SK-N-SH treated with all-trans-retinoic acid at 6 μM for 48 hours (cell line): ENCODE results near the gene DEDD.

ENCODE experiments used
- ATAC-seq: fragments of 200-7000 bp; cut with Tn5 transposase; 3 replicates; pipeline ENCODE4 v1.9.1; 2020; ENCODE audit warnings: mild to moderate bottlenecking, moderate library complexity
- ARNTL ChIP-seq: fragments of 450-650 bp; formaldehyde crosslinking; IDR thresholded peaks from 2 replicates; pipeline ENCODE4 v1.5.0; 2020; ENCODE audit warnings: low read depth, mild to moderate bottlenecking, moderate library complexity, borderline replicate concordance
- BACH2 ChIP-seq: fragments of 250-450 bp; sonication (Bioruptor Pico); IDR thresholded peaks from 2 replicates; pipeline ENCODE4 v1.9.0; 2021; ENCODE audit warnings: mild to moderate bottlenecking, borderline replicate concordance
- CSDC2 ChIP-seq: fragments of 250-450 bp; sonication (Bioruptor Pico); IDR thresholded peaks from 2 replicates; pipeline ENCODE4 v1.5.0; 2020; ENCODE audit warnings: mild to moderate bottlenecking, moderate library complexity
- ESRRG ChIP-seq: fragments of 250-450 bp; sonication (Bioruptor Pico); IDR thresholded peaks from 2 replicates; pipeline ENCODE4 v1.6.1; 2021; ENCODE audit warnings: mild to moderate bottlenecking
- GLIS3 ChIP-seq: fragments of 250-450 bp; sonication (Bioruptor Pico); IDR thresholded peaks from 2 replicates; pipeline ENCODE4 v1.5.0; 2020; ENCODE audit warnings: mild to moderate bottlenecking, moderate library complexity
- ISL1 ChIP-seq: fragments of 250-450 bp; sonication (Bioruptor Pico); IDR thresholded peaks from 2 replicates; pipeline ENCODE4 v2.1.2; 2022; ENCODE audit warnings: mild to moderate bottlenecking, moderate library complexity
- OSR1 ChIP-seq: fragments of 250-450 bp; sonication (Bioruptor Pico); IDR thresholded peaks from 2 replicates; pipeline ENCODE4 v1.8.0; 2022; ENCODE audit warnings: moderate library complexity, mild to moderate bottlenecking, inconsistent platforms
- RARB ChIP-seq: fragments of 250-450 bp; sonication (Bioruptor Pico); IDR thresholded peaks from 2 replicates; pipeline ENCODE4 v1.8.0; 2021; ENCODE audit warnings: mild to moderate bottlenecking, moderate library complexity
- SNAI2 ChIP-seq: fragments of 250-450 bp; sonication (Bioruptor Pico); IDR thresholded peaks from 2 replicates; pipeline ENCODE4 v1.5.0; 2020; ENCODE audit warnings: mild to moderate bottlenecking, moderate library complexity
- TCF4 ChIP-seq: fragments of 250-450 bp; sonication (Bioruptor Pico); IDR thresholded peaks from 2 replicates; pipeline ENCODE4 v1.8.0; 2021; ENCODE audit warnings: mild to moderate bottlenecking, moderate library complexity, borderline replicate concordance
- TOX ChIP-seq: fragments of 250-450 bp; sonication (Bioruptor Pico); IDR thresholded peaks from 2 replicates; pipeline ENCODE4 v1.8.0; 2021; ENCODE audit warnings: mild to moderate bottlenecking, moderate library complexity, borderline replicate concordance
- TSHZ2 ChIP-seq: fragments of 250-450 bp; sonication (Bioruptor Pico); IDR thresholded peaks from 2 replicates; pipeline ENCODE4 v1.5.0; 2020; ENCODE audit warnings: mild to moderate bottlenecking, moderate library complexity
- ZC3H10 ChIP-seq: fragments of 250-450 bp; sonication (Bioruptor Pico); IDR thresholded peaks from 2 replicates; pipeline ENCODE4 v1.5.1; 2021; ENCODE audit warnings: mild to moderate bottlenecking, moderate library complexity
- ZFP3 ChIP-seq: fragments of 250-450 bp; sonication (Bioruptor Pico); IDR thresholded peaks from 2 replicates; pipeline ENCODE4 v1.5.0; 2020; ENCODE audit warnings: mild to moderate bottlenecking, moderate library complexity
- ZFP30 ChIP-seq: fragments of 450-650 bp; formaldehyde crosslinking; IDR thresholded peaks from 2 replicates; pipeline ENCODE4 v1.5.0; 2022; ENCODE audit warnings: mild to moderate bottlenecking, moderate library complexity
- ZNF565 ChIP-seq: fragments of 450-650 bp; formaldehyde crosslinking; conservative IDR thresholded peaks from 2 replicates; pipeline ENCODE4 v1.5.0; 2020; ENCODE audit warnings: low read depth, mild to moderate bottlenecking, moderate library complexity
- ZNF70 ChIP-seq: fragments of 450-650 bp; formaldehyde crosslinking; IDR thresholded peaks from 2 replicates; pipeline ENCODE4 v1.5.0; 2020; ENCODE audit warnings: mild to moderate bottlenecking, moderate library complexity
- ZNF8 ChIP-seq: fragments of 450-650 bp; formaldehyde crosslinking; IDR thresholded peaks from 2 replicates; pipeline ENCODE4 v1.5.0; 2020; ENCODE audit warnings: mild to moderate bottlenecking, moderate library complexity
- TF ChIP-seq, protein P1 (sequence below): fragments of 250-450 bp; sonication (Bioruptor Pico); IDR thresholded peaks from 2 replicates; pipeline ENCODE4 v1.5.1; 2021; ENCODE audit warnings: mild to moderate bottlenecking, moderate library complexity
- TF ChIP-seq, protein P2 (sequence below): fragments of 250-450 bp; sonication (Bioruptor Pico); IDR thresholded peaks from 2 replicates; pipeline ENCODE4 v1.8.0; 2020; ENCODE audit warnings: mild to moderate bottlenecking, moderate library complexity, borderline replicate concordance

Gene DEDD

DNA sequence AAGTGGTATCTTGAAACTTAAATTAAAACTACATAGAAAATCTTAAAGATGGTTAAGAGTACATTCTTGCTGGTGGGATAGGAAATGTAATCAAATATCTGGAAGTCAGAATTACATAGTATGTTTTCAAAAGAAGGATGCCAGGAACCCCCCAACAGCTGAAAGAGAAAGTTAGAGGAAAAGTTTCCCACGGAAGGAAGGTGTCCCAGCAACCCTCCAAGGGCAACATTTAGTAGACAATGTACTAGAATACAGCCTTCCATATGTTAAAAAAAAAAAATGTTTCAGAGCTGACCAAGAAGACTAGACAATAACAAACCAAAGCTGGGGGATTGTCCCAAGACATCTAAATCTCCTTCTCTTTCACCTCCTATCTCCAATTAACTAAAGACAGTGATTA is 2.2 kb downstream of the DEDD start:
- TF ChIP-seq ZFP3 (CRISPR knock-in tag) (no peak), TSHZ2 (CRISPR knock-in tag) (no peak), ZNF70 (no peak), ISL1 (CRISPR knock-in tag) (no peak), RARB (no peak), ZC3H10 (CRISPR knock-in tag) (no peak), GLIS3 (CRISPR knock-in tag) (no peak), ZNF8 (CRISPR knock-in tag) (no peak), ESRRG (CRISPR knock-in tag) (no peak)
- ATAC-seq: no peak

DNA sequence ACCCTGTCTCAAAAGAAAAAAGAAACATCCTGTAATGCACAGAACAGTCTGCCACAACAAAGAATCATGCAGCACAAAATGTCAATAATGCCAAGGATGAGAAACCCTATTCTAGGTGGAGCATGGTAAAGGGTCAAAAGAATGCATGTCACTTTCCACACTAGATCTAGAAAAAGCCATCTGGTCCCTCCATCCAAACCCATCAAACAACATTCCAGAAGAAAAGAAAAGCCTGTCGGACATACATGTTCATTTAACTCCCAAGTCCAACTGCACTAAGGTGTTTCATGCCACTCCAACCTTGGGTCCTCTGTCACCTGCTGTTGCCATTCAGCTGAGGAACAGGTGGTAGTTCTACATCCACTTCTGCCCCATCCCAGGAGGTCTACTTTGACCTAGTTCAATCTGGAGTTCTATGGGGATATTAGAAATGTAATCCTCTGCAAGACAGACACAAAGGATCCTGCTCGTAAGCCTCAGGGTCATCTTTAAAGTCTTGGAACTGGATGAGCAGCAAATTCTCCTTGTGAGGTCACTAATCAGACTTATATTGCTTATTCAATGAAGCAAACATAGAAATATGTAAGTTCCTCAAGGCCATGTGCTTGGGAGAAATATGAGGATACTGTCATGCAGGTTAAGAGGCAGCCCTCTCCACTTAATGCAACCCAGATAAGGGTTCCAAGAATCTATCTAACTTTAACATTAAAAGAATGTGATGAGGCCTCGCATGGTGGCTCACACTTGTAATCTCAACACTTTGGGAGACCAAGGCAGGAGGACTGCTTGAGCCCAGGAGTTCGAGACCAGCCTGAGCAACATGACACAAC is 3.7 kb downstream of the DEDD start:
- no peak for ATAC-seq
- TF ChIP-seq ARNTL (CRISPR knock-in tag): no peak
- TF ChIP-seq ESRRG (CRISPR knock-in tag): no peak
- no peak for TF ChIP-seq ISL1 (CRISPR knock-in tag)
- no peak for TF ChIP-seq ZFP30
- no peak for TF ChIP-seq ZNF70
- TF ChIP-seq RARB: no peak
- TF ChIP-seq ZNF8 (CRISPR knock-in tag): no peak
- no peak for TF ChIP-seq TOX (CRISPR knock-in tag)
- no peak for TF ChIP-seq SNAI2 (CRISPR knock-in tag)

GRCh38 chr1:161127649-161128048 is 4.8 kb downstream of the DEDD start:
- ATAC-seq: no peak
- TF ChIP-seq ESRRG (CRISPR knock-in tag) (no peak), BACH2 (CRISPR knock-in tag) (no peak), SNAI2 (CRISPR knock-in tag) (no peak), RARB (no peak), ISL1 (CRISPR knock-in tag) (no peak), TSHZ2 (CRISPR knock-in tag) (no peak), OSR1 (CRISPR knock-in tag) (no peak)

DNA sequence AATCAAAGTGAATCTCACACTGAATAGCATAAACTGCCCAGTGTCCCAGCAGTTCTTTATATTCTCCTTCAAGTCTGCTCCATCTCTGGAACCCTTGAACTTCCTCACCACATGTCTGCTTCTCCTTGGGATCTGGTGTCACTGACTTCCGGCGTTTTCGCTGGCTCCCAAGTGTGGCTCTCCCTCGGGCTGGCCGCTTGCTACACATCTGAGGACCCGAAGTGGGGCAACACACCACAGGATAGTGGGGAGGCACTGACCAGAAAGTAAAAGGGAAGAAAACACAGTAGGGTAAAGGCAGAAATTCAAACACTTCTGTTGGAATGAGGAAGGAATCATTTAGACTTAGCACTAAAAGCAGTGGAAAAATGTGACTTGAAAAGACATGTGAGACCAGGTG is 9.5 kb downstream of the DEDD start:
- no peak for TF ChIP-seq ZNF70
- no peak for TF ChIP-seq RARB
- TF ChIP-seq, all 23 proteins: peak for 0

GRCh38 chr1:161121834-161122233 is 10.6 kb downstream of the DEDD start:
- no peak for ATAC-seq
- TF ChIP-seq ZNF565 (CRISPR knock-in tag): no peak
- no peak for TF ChIP-seq CSDC2 (CRISPR knock-in tag)
- TF ChIP-seq ZNF8 (CRISPR knock-in tag): no peak
- TF ChIP-seq, protein P1, sequence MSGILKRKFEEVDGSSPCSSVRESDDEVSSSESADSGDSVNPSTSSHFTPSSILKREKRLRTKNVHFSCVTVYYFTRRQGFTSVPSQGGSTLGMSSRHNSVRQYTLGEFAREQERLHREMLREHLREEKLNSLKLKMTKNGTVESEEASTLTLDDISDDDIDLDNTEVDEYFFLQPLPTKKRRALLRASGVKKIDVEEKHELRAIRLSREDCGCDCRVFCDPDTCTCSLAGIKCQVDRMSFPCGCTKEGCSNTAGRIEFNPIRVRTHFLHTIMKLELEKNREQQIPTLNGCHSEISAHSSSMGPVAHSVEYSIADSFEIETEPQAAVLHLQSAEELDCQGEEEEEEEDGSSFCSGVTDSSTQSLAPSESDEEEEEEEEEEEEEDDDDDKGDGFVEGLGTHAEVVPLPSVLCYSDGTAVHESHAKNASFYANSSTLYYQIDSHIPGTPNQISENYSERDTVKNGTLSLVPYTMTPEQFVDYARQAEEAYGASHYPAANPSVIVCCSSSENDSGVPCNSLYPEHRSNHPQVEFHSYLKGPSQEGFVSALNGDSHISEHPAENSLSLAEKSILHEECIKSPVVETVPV (CRISPR knock-in tag): no peak
- TF ChIP-seq BACH2 (CRISPR knock-in tag): no peak
- TF ChIP-seq ZFP30: no peak
- no peak for TF ChIP-seq TSHZ2 (CRISPR knock-in tag)
- TF ChIP-seq ZC3H10 (CRISPR knock-in tag): no peak
- TF ChIP-seq ARNTL (CRISPR knock-in tag): no peak
- TF ChIP-seq RARB: no peak
- TF ChIP-seq ISL1 (CRISPR knock-in tag): no peak
- TF ChIP-seq, protein P2, sequence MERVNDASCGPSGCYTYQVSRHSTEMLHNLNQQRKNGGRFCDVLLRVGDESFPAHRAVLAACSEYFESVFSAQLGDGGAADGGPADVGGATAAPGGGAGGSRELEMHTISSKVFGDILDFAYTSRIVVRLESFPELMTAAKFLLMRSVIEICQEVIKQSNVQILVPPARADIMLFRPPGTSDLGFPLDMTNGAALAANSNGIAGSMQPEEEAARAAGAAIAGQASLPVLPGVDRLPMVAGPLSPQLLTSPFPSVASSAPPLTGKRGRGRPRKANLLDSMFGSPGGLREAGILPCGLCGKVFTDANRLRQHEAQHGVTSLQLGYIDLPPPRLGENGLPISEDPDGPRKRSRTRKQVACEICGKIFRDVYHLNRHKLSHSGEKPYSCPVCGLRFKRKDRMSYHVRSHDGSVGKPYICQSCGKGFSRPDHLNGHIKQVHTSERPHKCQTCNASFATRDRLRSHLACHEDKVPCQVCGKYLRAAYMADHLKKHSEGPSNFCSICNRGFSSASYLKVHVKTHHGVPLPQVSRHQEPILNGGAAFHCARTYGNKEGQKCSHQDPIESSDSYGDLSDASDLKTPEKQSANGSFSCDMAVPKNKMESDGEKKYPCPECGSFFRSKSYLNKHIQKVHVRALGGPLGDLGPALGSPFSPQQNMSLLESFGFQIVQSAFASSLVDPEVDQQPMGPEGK (CRISPR knock-in tag): no peak
- no peak for TF ChIP-seq ZNF70
- no peak for TF ChIP-seq TCF4 (CRISPR knock-in tag)
- TF ChIP-seq SNAI2 (CRISPR knock-in tag): no peak
- TF ChIP-seq, all 23 proteins: peak for 0

More for the DNA sequence above, 9.5 kb downstream of the DEDD start:
- ATAC-seq: no peak
